ENCODE data around the gene EIF4G3.

GRCh38 chr1:21149855-21150432, 26.8 kb downstream of the EIF4G3 start:
- TF ChIP-seq CTCF (IDR thresholded peaks at IDR 0.05), result no peak
- TF ChIP-seq EZH2 (IDR thresholded peaks at IDR 0.05; ENCODE audit: borderline replicate concordance, insufficient read depth, low read depth, low read length, poor library complexity, severe bottlenecking), result no peak
